ENCODE measurements around the gene POU2F2.

DNA sequence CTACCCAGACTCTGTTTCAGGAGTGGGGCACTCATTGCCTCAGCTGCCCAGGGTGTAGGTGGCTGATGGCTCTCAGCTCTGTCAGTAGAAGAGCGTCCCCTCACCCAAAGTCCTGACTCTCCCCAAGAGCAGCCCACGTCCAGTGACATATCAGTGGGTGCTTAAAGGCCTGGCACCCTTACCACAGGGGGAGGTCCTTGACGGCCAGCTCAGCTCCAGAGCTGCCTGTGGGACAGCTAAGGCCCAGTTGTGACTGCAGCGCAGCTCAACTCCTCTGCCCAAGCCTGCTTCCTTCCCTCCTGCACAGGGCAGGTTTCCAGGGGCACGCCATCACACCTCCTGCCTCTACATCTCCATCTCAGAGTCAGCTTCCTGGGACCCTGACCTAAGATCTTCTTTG is 94.6 kb downstream of the POU2F2 start:
- TF ChIP-seq EZH2phosphoT487 (IDR thresholded peaks at IDR 0.05; ENCODE audit: borderline replicate concordance, low read depth, low read length): no peak
- TF ChIP-seq, protein P1, sequence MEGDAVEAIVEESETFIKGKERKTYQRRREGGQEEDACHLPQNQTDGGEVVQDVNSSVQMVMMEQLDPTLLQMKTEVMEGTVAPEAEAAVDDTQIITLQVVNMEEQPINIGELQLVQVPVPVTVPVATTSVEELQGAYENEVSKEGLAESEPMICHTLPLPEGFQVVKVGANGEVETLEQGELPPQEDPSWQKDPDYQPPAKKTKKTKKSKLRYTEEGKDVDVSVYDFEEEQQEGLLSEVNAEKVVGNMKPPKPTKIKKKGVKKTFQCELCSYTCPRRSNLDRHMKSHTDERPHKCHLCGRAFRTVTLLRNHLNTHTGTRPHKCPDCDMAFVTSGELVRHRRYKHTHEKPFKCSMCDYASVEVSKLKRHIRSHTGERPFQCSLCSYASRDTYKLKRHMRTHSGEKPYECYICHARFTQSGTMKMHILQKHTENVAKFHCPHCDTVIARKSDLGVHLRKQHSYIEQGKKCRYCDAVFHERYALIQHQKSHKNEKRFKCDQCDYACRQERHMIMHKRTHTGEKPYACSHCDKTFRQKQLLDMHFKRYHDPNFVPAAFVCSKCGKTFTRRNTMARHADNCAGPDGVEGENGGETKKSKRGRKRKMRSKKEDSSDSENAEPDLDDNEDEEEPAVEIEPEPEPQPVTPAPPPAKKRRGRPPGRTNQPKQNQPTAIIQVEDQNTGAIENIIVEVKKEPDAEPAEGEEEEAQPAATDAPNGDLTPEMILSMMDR (conservative IDR thresholded peaks at IDR 0.05; ENCODE audit: low read length): no peak

Data from OCI-LY7 (cell line).